GM21447 (cell line): Measurements from ENCODE around the gene SMARCD1.
"Not testable (repeated sequence)": the region's sequence is repeated elsewhere in the genome, so short reads cannot be mapped to it uniquely, and the experiment has no call there.

Source experiments
- ATAC-seq: cut with Tn5 transposase; IDR thresholded peaks from one replicate; pipeline ENCODE4 v1.9.1; 2021; ENCODE audit not compliant: unreplicated experiment

The SMARCD1 gene

DNA sequence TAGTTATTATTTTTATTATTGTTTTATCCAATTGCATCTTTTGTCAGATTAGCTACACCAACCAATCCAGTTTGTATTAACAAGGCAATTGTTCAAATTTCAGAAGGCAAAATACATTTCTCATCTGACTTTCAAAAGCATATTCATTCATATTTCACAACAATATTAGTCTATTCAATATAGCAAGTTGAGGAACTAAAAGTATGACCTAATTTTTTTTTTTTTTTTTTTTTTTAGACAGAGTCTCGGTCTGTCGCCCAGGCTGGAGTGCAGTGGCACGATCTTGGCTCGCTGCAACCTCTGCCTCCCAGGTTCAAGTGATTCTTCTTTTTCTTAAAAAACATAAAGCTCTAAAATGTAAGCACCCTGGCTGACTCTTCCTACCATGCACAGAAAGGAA is 44.1 kb downstream of the SMARCD1 start:
- no peak for ATAC-seq

- ATAC-seq: no peak
These were observed 47.5 kb downstream of the SMARCD1 start for GRCh38 chr12:50132505-50133135.

GRCh38 chr12:50142993-50143392 is 57.9 kb downstream of the SMARCD1 start:
- no peak for ATAC-seq

DNA sequence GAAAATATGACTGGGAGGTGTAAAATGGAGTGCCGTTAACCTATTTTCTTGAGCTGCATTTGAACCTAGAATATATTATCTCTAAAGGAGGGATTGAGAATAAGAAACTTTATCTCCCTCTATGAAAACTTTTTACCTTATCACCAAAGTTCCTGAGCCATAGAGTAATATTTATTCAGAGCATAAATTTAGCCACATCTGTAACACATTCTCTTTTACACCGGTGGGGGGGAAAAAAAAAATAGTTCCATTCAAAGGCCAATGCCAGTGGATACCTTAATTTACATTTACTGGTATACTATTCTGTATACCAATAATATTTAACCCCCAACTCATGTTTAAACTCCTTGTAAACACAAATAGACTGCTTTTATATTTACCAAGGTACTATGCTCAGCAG is 60.3 kb downstream of the SMARCD1 start:
- no peak for ATAC-seq

- no peak for ATAC-seq
These were observed 62.1 kb downstream of the SMARCD1 start for GRCh38 chr12:50147281-50147680.

- not testable (repeated sequence) for ATAC-seq
These were observed 62.9 kb downstream of the SMARCD1 start for GRCh38 chr12:50148011-50148410.

- ATAC-seq: no peak
These were observed 64.2 kb downstream of the SMARCD1 start for GRCh38 chr12:50149311-50149710.
